HG03575 (cell line): ENCODE measurements around the gene FAM174A.
"Not testable (repeated sequence)": the region's sequence is repeated elsewhere in the genome, so short reads cannot be mapped to it uniquely, and the experiment has no call there.

Experiments
- ATAC-seq: cut with Tn5 transposase; IDR thresholded peaks from one replicate; pipeline ENCODE4 v1.9.1; 2021; ENCODE audit not compliant: unreplicated experiment, insufficient number of reproducible peaks, low FRiP score; ENCODE audit errors: extremely low read depth

FAM174A gene

GRCh38 chr5:100566382-100567141, 31.4 kb downstream of the FAM174A start:
- no peak for ATAC-seq

- no peak for ATAC-seq
These were observed 39.5 kb downstream of the FAM174A start for GRCh38 chr5:100574716-100575115.

GRCh38 chr5:100575815-100576214, 40.6 kb downstream of the FAM174A start:
- ATAC-seq: no peak

- ATAC-seq: no peak
These were observed 41.1 kb downstream of the FAM174A start for GRCh38 chr5:100576217-100576751.

GRCh38 chr5:100577506-100577905, 42.3 kb downstream of the FAM174A start:
- no peak for ATAC-seq

GRCh38 chr5:100584069-100584468, 48.9 kb downstream of the FAM174A start:
- ATAC-seq: no peak

- no peak for ATAC-seq
These were observed 49.7 kb downstream of the FAM174A start for GRCh38 chr5:100584889-100585288.

GRCh38 chr5:100590867-100591266, 55.7 kb downstream of the FAM174A start:
- no peak for ATAC-seq

- no peak for ATAC-seq
These were observed 60.1 kb downstream of the FAM174A start for GRCh38 chr5:100595152-100595811.

- no peak for ATAC-seq
These were observed 60.6 kb downstream of the FAM174A start for GRCh38 chr5:100595812-100596173.

- ATAC-seq: no peak
These were observed 63.3 kb downstream of the FAM174A start for GRCh38 chr5:100598446-100598845.

- no peak for ATAC-seq
These were observed 65.3 kb downstream of the FAM174A start for GRCh38 chr5:100600298-100600994.

GRCh38 chr5:100603141-100603540, 68.0 kb downstream of the FAM174A start:
- ATAC-seq: no peak

- ATAC-seq: not testable (repeated sequence)
These were observed 68.8 kb downstream of the FAM174A start for GRCh38 chr5:100604021-100604420.

- no peak for ATAC-seq
These were observed 74.4 kb downstream of the FAM174A start for GRCh38 chr5:100609594-100609993.

GRCh38 chr5:100614308-100614707, 79.1 kb downstream of the FAM174A start:
- no peak for ATAC-seq

- ATAC-seq: no peak
These were observed 80.2 kb downstream of the FAM174A start for GRCh38 chr5:100615362-100615761.

GRCh38 chr5:100616291-100616690, 81.1 kb downstream of the FAM174A start:
- no peak for ATAC-seq

GRCh38 chr5:100616981-100617380, 81.8 kb downstream of the FAM174A start:
- ATAC-seq: no peak

GRCh38 chr5:100623719-100624118, 88.5 kb downstream of the FAM174A start:
- ATAC-seq: peak; percentile 93
